Natural killer cell treated with Interleukin-12 subunit alpha and Interleukin-12 subunit beta and Interleukin-15 and Interleukin-18, amount 100 ng/mL, for 72 hours (primary cell): Measurements from ENCODE around the gene LBX2. TPM values are rescaled to one million over a fixed set of nuclear protein-coding genes. Genes with fewer than 3 reads are reported as not detected.
A peak's percentile ranks its signal among the peaks of the same experiment; 100 is the strongest.

Experiments used
- ATAC-seq, 2 donors: fragments of 150-1000 bp; cut with Tn5 transposase in 1 of 2; sonication (Bioruptor Pico), chemical (Tn5 transposase) in 1 of 2; 2 replicates each; pipeline ENCODE4 v1.10.0; 2021
- DNase-seq: peaks from one replicate; pipeline ENCODE4 v3.0.0; 2022; ENCODE audit warnings: low spot score
- H3K27ac Mint-ChIP-seq, 2 donors: 1 replicate in 1 of 2; 2 replicates in 1 of 2; pipeline ENCODE4 v1.8.0; 2022; ENCODE audit warnings: mixed read lengths in 2 of 2, mild to moderate bottlenecking in 1 of 2, moderate library complexity in 1 of 2
- H3K27me3 Mint-ChIP-seq, 2 donors: 1 replicate in 1 of 2; 2 replicates in 1 of 2; pipeline ENCODE4 v1.8.0; 2022; ENCODE audit warnings: mixed read lengths in 2 of 2
- H3K36me3 Mint-ChIP-seq: one replicate; pipeline ENCODE4 v1.8.0; 2022; ENCODE audit warnings: mixed read lengths
- H3K4me1 Mint-ChIP-seq, 2 donors: 1 replicate in 1 of 2; 2 replicates in 1 of 2; pipeline ENCODE4 v1.8.0; 2022; ENCODE audit warnings: low read depth in 2 of 2, mixed read lengths in 2 of 2, mild to moderate bottlenecking in 1 of 2
- H3K4me3 Mint-ChIP-seq: one replicate; pipeline ENCODE4 v1.8.0; 2022; ENCODE audit warnings: mixed read lengths
- H3K9me3 Mint-ChIP-seq: 2 replicates; pipeline ENCODE4 v1.8.0; 2022; ENCODE audit warnings: mixed read lengths
- total RNA-seq, 2 donors: library from RNA; stranded (reverse); gene quantifications; one replicate each; pipeline ENCODE4 v1.2.3, GENCODE V29; 2022

LBX2 gene, protein sequence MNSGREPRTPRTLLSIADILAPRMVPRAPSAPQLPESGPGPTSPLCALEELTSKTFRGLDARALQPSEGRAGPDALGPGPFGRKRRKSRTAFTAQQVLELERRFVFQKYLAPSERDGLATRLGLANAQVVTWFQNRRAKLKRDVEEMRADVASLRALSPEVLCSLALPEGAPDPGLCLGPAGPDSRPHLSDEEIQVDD
- total RNA-seq = 1 to 10 TPM; 1.3 to 1.5 TPM

GRCh38 chr2:74499267-74499939, at the start of gene LBX2:
Gene LBX2, minus strand, starts transcription at chr2:74499603. Its CDS starts 66 bp downstream, at chr2:74499537.
- H3K4me1 Mint-ChIP-seq = peaks cover 31 to 37% of the 10 kb centered on the region in 2 donors
- peak within 1 kb of the TSS; percentile 90 for H3K4me3 Mint-ChIP-seq
- no peaks in the 10 kb centered on the region for H3K9me3 Mint-ChIP-seq
- ATAC-seq (no peak), DNase-seq (peak; percentile 55)
- H3K27me3 Mint-ChIP-seq = no peaks in the 10 kb centered on the region
- peaks cover under 1% of the 10 kb centered on the region for H3K36me3 Mint-ChIP-seq
- peak within 1 kb of the TSS; percentile 83 to 85 for H3K27ac Mint-ChIP-seq

- DNase-seq (no peak), ATAC-seq (no peak)
- Mint-ChIP-seq H3K4me3 (peak overlapping the region; percentile 63), H3K27ac (no peak overlapping the region), H3K9me3 (no peaks in the 10 kb centered on the region), H3K27me3 (peaks cover 38 to 59% of the 10 kb centered on the region in 2 donors), H3K4me1 (peaks cover 12 to 15% of the 10 kb centered on the region in 2 donors), H3K36me3 (no peaks in the 10 kb centered on the region)
Observed at GRCh38 chr2:74548285-74548899, 49.0 kb upstream of the LBX2 start.

DNA sequence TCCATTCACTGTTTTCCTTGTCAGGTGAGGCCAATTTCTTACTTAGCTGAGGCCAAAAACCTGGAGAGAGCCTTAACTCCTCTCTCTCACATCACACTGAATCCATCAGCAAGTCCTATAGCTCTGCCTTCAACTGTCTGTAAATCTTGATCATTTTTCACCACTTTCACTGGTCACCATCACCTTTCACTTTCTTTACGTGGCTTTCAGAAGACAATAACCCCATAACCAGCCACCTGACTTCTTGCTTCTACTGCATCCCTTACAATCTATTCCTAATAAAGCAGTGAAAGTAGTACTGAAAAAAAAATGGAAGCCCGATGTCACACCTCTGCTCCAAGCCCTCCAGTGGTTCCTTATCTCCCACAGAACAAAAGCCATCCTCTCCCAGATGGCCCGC, 46.6 kb upstream of the LBX2 start:
- H3K36me3 Mint-ChIP-seq = no peaks in the 10 kb centered on the region
- peaks cover 0 to 3% of the 10 kb centered on the region in 2 donors for H3K4me1 Mint-ChIP-seq
- peaks cover 41 to 64% of the 10 kb centered on the region in 2 donors for H3K27me3 Mint-ChIP-seq
- ATAC-seq = no peak
- H3K27ac Mint-ChIP-seq = no peak overlapping the region
- DNase-seq = no peak
- no peaks in the 10 kb centered on the region for H3K9me3 Mint-ChIP-seq
- H3K4me3 Mint-ChIP-seq = no peak overlapping the region

GRCh38 chr2:74544634-74545033, 45.2 kb upstream of the LBX2 start:
- H3K4me1 Mint-ChIP-seq = peaks cover 0 to 3% of the 10 kb centered on the region in 2 donors
- no peaks in the 10 kb centered on the region for H3K36me3 Mint-ChIP-seq
- peaks cover 35 to 57% of the 10 kb centered on the region in 2 donors for H3K27me3 Mint-ChIP-seq
- DNase-seq (no peak), ATAC-seq (no peak)
- no peak overlapping the region for H3K27ac Mint-ChIP-seq
- H3K9me3 Mint-ChIP-seq = no peaks in the 10 kb centered on the region
- H3K4me3 Mint-ChIP-seq = no peak overlapping the region

DNA sequence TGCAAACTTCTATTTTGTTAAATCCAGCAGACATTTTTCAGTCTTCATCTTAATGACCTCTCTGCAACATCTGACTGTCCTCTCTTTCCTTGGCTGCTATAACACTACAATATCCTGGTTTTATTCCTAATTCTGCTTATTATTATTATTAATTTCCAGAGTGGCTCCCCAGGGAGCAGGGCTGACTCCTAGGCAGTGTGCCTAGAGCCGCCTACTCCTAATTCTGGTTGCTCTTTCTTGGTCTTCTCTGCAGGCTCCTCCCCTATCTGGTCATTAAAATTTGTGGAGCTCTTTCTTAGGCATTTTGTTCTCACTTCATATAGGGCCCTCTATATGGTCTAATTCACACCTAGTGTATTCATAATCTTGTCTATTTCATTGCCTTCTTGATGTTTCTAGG, 43.6 kb upstream of the LBX2 start:
- Mint-ChIP-seq H3K9me3 (no peaks in the 10 kb centered on the region), H3K27me3 (peaks cover 43 to 65% of the 10 kb centered on the region in 2 donors), H3K36me3 (no peaks in the 10 kb centered on the region), H3K4me3 (no peak overlapping the region), H3K27ac (no peak overlapping the region), H3K4me1 (peaks cover 0 to 6% of the 10 kb centered on the region in 2 donors)
- ATAC-seq = no peak
- no peak for DNase-seq

DNA sequence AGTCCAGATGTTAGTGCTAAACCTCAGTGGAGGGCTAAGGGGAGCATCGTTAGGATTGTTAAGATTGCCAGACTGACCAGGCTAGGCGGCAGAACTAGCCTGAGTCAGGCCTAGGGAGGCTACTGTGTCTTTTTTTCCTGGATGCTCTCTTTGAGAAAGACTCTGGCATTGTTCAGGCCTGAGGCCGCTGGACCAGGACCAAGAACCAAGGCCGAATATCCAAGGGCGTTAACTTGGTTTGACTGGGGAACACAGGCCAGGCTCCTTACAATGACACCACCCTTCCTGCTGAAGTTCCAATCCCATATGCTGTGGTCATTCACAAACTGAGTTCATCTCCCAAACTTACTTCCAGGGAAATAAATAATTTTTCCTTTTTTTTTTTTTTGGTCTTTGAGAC, 40.9 kb upstream of the LBX2 start:
- H3K4me1 Mint-ChIP-seq = peaks cover 0 to 6% of the 10 kb centered on the region in 2 donors
- H3K27ac Mint-ChIP-seq = no peak overlapping the region
- ATAC-seq (no peak), DNase-seq (no peak)
- no peak overlapping the region for H3K4me3 Mint-ChIP-seq
- no peaks in the 10 kb centered on the region for H3K9me3 Mint-ChIP-seq
- peaks cover 37 to 50% of the 10 kb centered on the region in 2 donors for H3K27me3 Mint-ChIP-seq
- no peaks in the 10 kb centered on the region for H3K36me3 Mint-ChIP-seq

- Mint-ChIP-seq H3K36me3 (no peaks in the 10 kb centered on the region), H3K9me3 (no peaks in the 10 kb centered on the region), H3K4me3 (no peak overlapping the region), H3K27ac (no peak overlapping the region), H3K27me3 (peaks cover 33 to 39% of the 10 kb centered on the region in 2 donors), H3K4me1 (peaks cover 0 to 6% of the 10 kb centered on the region in 2 donors)
- ATAC-seq (no peak), DNase-seq (no peak)
Observed at GRCh38 chr2:74538881-74539339, 39.5 kb upstream of the LBX2 start.

- Mint-ChIP-seq H3K36me3 (peaks cover 4% of the 10 kb centered on the region), H3K4me1 (peaks cover 6 to 15% of the 10 kb centered on the region in 2 donors), H3K9me3 (no peaks in the 10 kb centered on the region), H3K27ac (peak overlapping the region in 1 of 2 donors; percentile 3), H3K27me3 (peaks cover 24 to 26% of the 10 kb centered on the region in 2 donors), H3K4me3 (no peak overlapping the region)
- no peak for ATAC-seq
- DNase-seq = no peak
Observed at GRCh38 chr2:74537140-74537539, 37.7 kb upstream of the LBX2 start.

GRCh38 chr2:74536166-74536950, 37.0 kb upstream of the LBX2 start:
- peaks cover 7% of the 10 kb centered on the region for H3K36me3 Mint-ChIP-seq
- ATAC-seq (peak in 1 of 2 donors; percentile 18), DNase-seq (no peak)
- no peaks in the 10 kb centered on the region for H3K9me3 Mint-ChIP-seq
- H3K27ac Mint-ChIP-seq = peak overlapping the region in 1 of 2 donors; percentile 3
- peaks cover 14 to 22% of the 10 kb centered on the region in 2 donors for H3K4me1 Mint-ChIP-seq
- peaks cover 24% of the 10 kb centered on the region in 2 donors for H3K27me3 Mint-ChIP-seq
- H3K4me3 Mint-ChIP-seq = no peak overlapping the region

GRCh38 chr2:74535440-74535965, 36.1 kb upstream of the LBX2 start:
- Mint-ChIP-seq H3K4me1 (peaks cover 22 to 30% of the 10 kb centered on the region in 2 donors), H3K9me3 (no peaks in the 10 kb centered on the region), H3K27ac (no peak overlapping the region)

GRCh38 chr2:74534411-74534810, 35.0 kb upstream of the LBX2 start:
- H3K27me3 Mint-ChIP-seq = peaks cover 23 to 24% of the 10 kb centered on the region in 2 donors
- H3K4me3 Mint-ChIP-seq = no peak overlapping the region
- DNase-seq = no peak
- ATAC-seq = no peak
- H3K9me3 Mint-ChIP-seq = no peaks in the 10 kb centered on the region
- H3K27ac Mint-ChIP-seq = no peak overlapping the region
- peaks cover 7% of the 10 kb centered on the region for H3K36me3 Mint-ChIP-seq
- peaks cover 24 to 30% of the 10 kb centered on the region in 2 donors for H3K4me1 Mint-ChIP-seq

More at GRCh38 chr2:74535440-74535965, 36.1 kb upstream of the LBX2 start:
- Mint-ChIP-seq H3K27me3 (peaks cover 24% of the 10 kb centered on the region in 2 donors), H3K4me3 (no peak overlapping the region), H3K36me3 (peaks cover 7% of the 10 kb centered on the region)
- no peak for DNase-seq
- no peak for ATAC-seq

GRCh38 chr2:74533464-74533863, 34.1 kb upstream of the LBX2 start:
- Mint-ChIP-seq H3K27me3 (peaks cover 14 to 15% of the 10 kb centered on the region in 2 donors), H3K4me3 (no peak overlapping the region), H3K27ac (no peak overlapping the region), H3K4me1 (peaks cover 31 to 32% of the 10 kb centered on the region in 2 donors), H3K36me3 (peaks cover 13% of the 10 kb centered on the region), H3K9me3 (no peaks in the 10 kb centered on the region)
- DNase-seq (no peak), ATAC-seq (no peak)

DNA sequence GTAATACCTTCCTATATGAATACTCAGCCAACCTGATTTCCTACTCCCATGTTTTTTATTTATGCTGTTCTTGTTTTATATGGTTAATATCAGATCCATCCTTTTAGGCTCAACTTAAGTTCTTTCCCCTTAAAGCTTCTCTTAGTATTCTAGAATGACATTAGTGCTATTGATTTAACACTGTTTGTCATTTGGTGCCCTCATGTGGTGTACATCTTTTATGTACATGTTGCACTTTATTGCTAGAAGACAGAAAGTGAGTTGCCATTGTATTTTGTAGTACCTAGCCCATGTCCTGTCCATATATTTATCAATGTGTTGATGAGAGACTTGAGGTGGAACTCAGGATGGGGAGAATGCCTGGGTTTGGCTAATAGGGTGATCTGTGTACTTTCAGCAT, 32.8 kb upstream of the LBX2 start:
- Mint-ChIP-seq H3K4me3 (peak overlapping the region; percentile 91), H3K9me3 (no peaks in the 10 kb centered on the region), H3K36me3 (peaks cover 19% of the 10 kb centered on the region), H3K27ac (peak overlapping the region; percentile 96 to 98), H3K4me1 (peaks cover 39 to 40% of the 10 kb centered on the region in 2 donors), H3K27me3 (peaks cover 2 to 3% of the 10 kb centered on the region in 2 donors)
- no peak for DNase-seq
- ATAC-seq = no peak
